Neuronal stem cell (in vitro differentiated cells): Measurements from ENCODE around the gene UBALD1. TPM values are rescaled to one million over a fixed set of nuclear protein-coding genes. Genes with fewer than 3 reads are reported as not detected.

Source experiments
- DNase-seq: peaks from one replicate; pipeline ENCODE4 v3.0.0-alpha.2; 2013; ENCODE audit warnings: low spot score
- H2AFZ ChIP-seq: one replicate; pipeline ENCODE4 v1.6.1; 2013; ENCODE audit warnings: mild to moderate bottlenecking, low read length, inconsistent platforms
- H2AK5ac ChIP-seq: 2 replicates; pipeline ENCODE4 v1.6.1; 2013; ENCODE audit warnings: low read depth, mild to moderate bottlenecking, inconsistent platforms, low read length, moderate library complexity, mixed read lengths
- H2BK120ac ChIP-seq: 2 replicates; pipeline ENCODE4 v1.6.1; 2013; ENCODE audit warnings: low read depth, mild to moderate bottlenecking, inconsistent platforms, low read length, moderate library complexity, mixed read lengths
- H2BK12ac ChIP-seq: one replicate; pipeline ENCODE4 v1.6.1; 2013; ENCODE audit warnings: low read length, inconsistent platforms
- H2BK15ac ChIP-seq: 2 replicates; pipeline ENCODE4 v1.6.1; 2013; ENCODE audit warnings: mild to moderate bottlenecking, low read length, inconsistent platforms, mixed read lengths
- H2BK5ac ChIP-seq: one replicate; pipeline ENCODE4 v1.6.1; 2013; ENCODE audit warnings: inconsistent platforms, mild to moderate bottlenecking, low read length, moderate library complexity
- H3K14ac ChIP-seq: one replicate; pipeline ENCODE4 v1.6.1; 2013; ENCODE audit warnings: low read length, inconsistent platforms
- H3K18ac ChIP-seq: 2 replicates; pipeline ENCODE4 v1.6.1; 2013; ENCODE audit warnings: low read length, inconsistent platforms
- H3K23ac ChIP-seq: 2 replicates; pipeline ENCODE4 v1.6.1; 2013; ENCODE audit warnings: low read depth, mild to moderate bottlenecking, mixed read lengths, low read length, inconsistent platforms; ENCODE audit not compliant: poor library complexity
- H3K27ac ChIP-seq: replicated peaks from 3 replicates; pipeline ENCODE4 v1.5.1; 2013; ENCODE audit warnings: low read length, inconsistent platforms
- H3K27me3 ChIP-seq, 3 experiments: 2 replicates each; pipeline ENCODE4 v1.6.1; 2013; ENCODE audit warnings: low read length in 3 of 3, mild to moderate bottlenecking in 2 of 3, inconsistent platforms in 1 of 3, low read depth in 1 of 3, mixed read lengths in 1 of 3, moderate library complexity in 1 of 3; ENCODE audit not compliant: control insufficient read depth in 3 of 3, insufficient read depth in 3 of 3
- H3K36me3 ChIP-seq, 2 donors: replicated peaks in 1 of 2; 2 replicates each; pipeline ENCODE4 v1.6.1; 2013; ENCODE audit warnings: low read length in 2 of 2; ENCODE audit not compliant: control insufficient read depth in 2 of 2, insufficient read depth in 2 of 2
- H3K4ac ChIP-seq: 2 replicates; pipeline ENCODE4 v1.6.1; 2013; ENCODE audit warnings: inconsistent platforms, mild to moderate bottlenecking, low read length, moderate library complexity
- H3K4me1 ChIP-seq, 2 donors: 1 replicate in 1 of 2; 2 replicates in 1 of 2; pipeline ENCODE4 v1.6.1; 2013; ENCODE audit warnings: low read length in 2 of 2, low read depth in 1 of 2; ENCODE audit not compliant: control insufficient read depth in 2 of 2, insufficient read depth in 1 of 2
- H3K4me2 ChIP-seq: one replicate; pipeline ENCODE4 v1.6.1; 2013; ENCODE audit warnings: mild to moderate bottlenecking, low read length, inconsistent platforms; ENCODE audit not compliant: insufficient read depth, poor library complexity, severe bottlenecking
- H3K4me3 ChIP-seq, 2 donors: 2 replicates each; pipeline ENCODE4 v1.5.1; 2013; ENCODE audit warnings: low read length in 2 of 2, mild to moderate bottlenecking in 2 of 2, inconsistent platforms in 1 of 2, moderate library complexity in 1 of 2
- H3K79me1 ChIP-seq: one replicate; pipeline ENCODE4 v1.6.1; 2013; ENCODE audit warnings: low read depth, mild to moderate bottlenecking, inconsistent platforms, low read length, moderate library complexity
- H3K9ac ChIP-seq: one replicate; pipeline ENCODE4 v1.6.1; 2013; ENCODE audit warnings: mild to moderate bottlenecking, low read depth, low read length, inconsistent platforms; ENCODE audit not compliant: poor library complexity
- H3K9me3 ChIP-seq, 2 donors: replicated peaks in 1 of 2; 2 replicates each; pipeline versions ENCODE3 to v1.6.1; 2013; ENCODE audit warnings: low read length in 2 of 2, mild to moderate bottlenecking in 2 of 2, inconsistent platforms in 1 of 2, low read depth in 1 of 2, mixed read lengths in 1 of 2, moderate library complexity in 1 of 2; ENCODE audit not compliant: control insufficient read depth in 2 of 2, insufficient read depth in 1 of 2
- H4K8ac ChIP-seq: one replicate; pipeline ENCODE4 v1.6.1; 2013; ENCODE audit warnings: low read depth, mild to moderate bottlenecking, inconsistent platforms, low read length, moderate library complexity
- H4K91ac ChIP-seq: one replicate; pipeline ENCODE4 v1.6.1; 2013; ENCODE audit warnings: low read length, low read depth, mild to moderate bottlenecking, inconsistent platforms; ENCODE audit not compliant: poor library complexity
- WGBS, 2 donors: extraction: QIAGEN DNeasy Blood & Tissue Kit; methylation state at CpG; one replicate each; pipeline ENCODE4 v1.1.7; 2013; ENCODE audit warnings: missing lambda C conversion rate in 2 of 2, mixed read lengths in 1 of 2; ENCODE audit not compliant: insufficient read length in 2 of 2, insufficient replicate concordance in 1 of 2; ENCODE audit errors: extremely low coverage in 2 of 2; 5-methylcytosine and 5-hydroxymethylcytosine counted together
- small RNA-seq: library from polyadenylated mRNA; stranded (forward); fragments of <200 nt; extraction: miRNeasy Mini kit (QIAGEN cat#:217004); gene quantifications from one replicate; pipeline ENCODE3, GENCODE V24; 2013; ENCODE audit not compliant: insufficient read depth

UBALD1 gene

GRCh38 chr16:4561596-4561995, 53.1 kb downstream of the UBALD1 start:
- no peaks in the 10 kb centered on the region for H3K27me3 ChIP-seq
- no peak overlapping the region for H2BK120ac ChIP-seq
- peaks cover 11 to 12% of the 10 kb centered on the region in 2 donors for H3K4me1 ChIP-seq
- no peak overlapping the region for H2BK5ac ChIP-seq
- H4K8ac ChIP-seq, result no peak overlapping the region
- H2AFZ ChIP-seq, result peak overlapping the region; percentile 65
- no peak overlapping the region for H2BK12ac ChIP-seq
- H3K4me3 ChIP-seq, result no peak overlapping the region
- peak; percentile 30 for DNase-seq
- H3K23ac ChIP-seq, result no peak overlapping the region
- H3K4me2 ChIP-seq, result no peak overlapping the region
- peak overlapping the region; percentile 67 for H3K27ac ChIP-seq
- no peak overlapping the region for H2AK5ac ChIP-seq
- no peaks in the 10 kb centered on the region for H3K9me3 ChIP-seq
- no peak overlapping the region for H3K14ac ChIP-seq
- H3K79me1 ChIP-seq, result no peaks in the 10 kb centered on the region
- no peak overlapping the region for H3K9ac ChIP-seq
- H3K4ac ChIP-seq, result no peak overlapping the region
- H3K18ac ChIP-seq, result peak overlapping the region; percentile 3
- H3K36me3 ChIP-seq, result no peaks in the 10 kb centered on the region
- no peak overlapping the region for H2BK15ac ChIP-seq
- no CpG with 5 or more reads among the region's 9 CpGs for WGBS, 2 donors
- no peak overlapping the region for H4K91ac ChIP-seq

Small RNAs within 50 kb of the gene (small RNA-seq; reads per million reads assigned to genes)
- not detected for gene RN7SL850P
